GM21390 (cell line): Measurements from ENCODE around the gene POFUT2.

Experiments
- ATAC-seq: cut with Tn5 transposase; IDR thresholded peaks from one replicate; pipeline ENCODE4 v1.9.1; 2021; ENCODE audit not compliant: unreplicated experiment

POFUT2 gene

DNA sequence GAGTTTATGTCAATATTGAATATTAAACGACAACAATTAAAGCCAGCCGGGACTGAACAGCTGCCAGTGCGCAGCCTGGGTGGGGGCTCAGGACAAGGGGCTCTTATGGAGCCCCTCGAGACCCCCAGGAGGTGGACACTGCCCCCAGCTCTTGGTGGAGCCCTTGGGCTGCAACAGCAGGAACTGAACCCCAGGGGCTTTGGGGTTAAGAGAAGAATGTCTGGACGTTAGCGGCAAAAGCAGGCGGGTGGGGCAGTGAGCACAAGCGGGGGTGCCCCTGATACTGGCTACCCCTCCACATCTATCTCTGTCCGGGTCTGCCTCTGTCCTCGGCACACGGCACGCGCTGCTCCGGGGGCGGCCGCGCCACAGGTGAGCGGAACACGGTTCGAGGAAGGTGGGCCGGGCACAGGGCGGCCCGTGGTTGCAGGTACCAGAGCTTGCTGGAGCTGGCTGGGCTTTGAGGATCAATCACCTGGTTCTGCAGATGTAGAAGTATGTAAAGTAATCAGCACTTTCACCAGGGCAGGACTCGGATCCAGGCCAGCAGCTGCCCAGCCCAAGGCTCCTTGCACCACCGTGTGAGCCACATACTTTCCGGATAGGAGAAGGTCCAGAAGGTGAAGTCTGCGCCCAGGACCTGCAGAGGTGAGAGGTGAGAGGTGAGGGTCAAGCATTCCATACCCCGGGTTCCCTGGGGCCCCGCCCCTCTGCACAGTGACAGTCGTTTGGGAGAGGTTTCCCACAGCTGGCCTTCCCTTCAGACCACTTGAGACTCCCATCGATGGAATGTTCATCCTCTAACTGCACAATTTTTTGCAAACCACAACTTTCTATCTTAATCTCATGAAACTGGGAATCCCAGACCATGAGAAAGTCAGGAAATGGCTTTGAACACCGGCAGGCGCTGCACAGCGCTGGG is 12.4 kb upstream of the POFUT2 start:
- ATAC-seq, result no peak

DNA sequence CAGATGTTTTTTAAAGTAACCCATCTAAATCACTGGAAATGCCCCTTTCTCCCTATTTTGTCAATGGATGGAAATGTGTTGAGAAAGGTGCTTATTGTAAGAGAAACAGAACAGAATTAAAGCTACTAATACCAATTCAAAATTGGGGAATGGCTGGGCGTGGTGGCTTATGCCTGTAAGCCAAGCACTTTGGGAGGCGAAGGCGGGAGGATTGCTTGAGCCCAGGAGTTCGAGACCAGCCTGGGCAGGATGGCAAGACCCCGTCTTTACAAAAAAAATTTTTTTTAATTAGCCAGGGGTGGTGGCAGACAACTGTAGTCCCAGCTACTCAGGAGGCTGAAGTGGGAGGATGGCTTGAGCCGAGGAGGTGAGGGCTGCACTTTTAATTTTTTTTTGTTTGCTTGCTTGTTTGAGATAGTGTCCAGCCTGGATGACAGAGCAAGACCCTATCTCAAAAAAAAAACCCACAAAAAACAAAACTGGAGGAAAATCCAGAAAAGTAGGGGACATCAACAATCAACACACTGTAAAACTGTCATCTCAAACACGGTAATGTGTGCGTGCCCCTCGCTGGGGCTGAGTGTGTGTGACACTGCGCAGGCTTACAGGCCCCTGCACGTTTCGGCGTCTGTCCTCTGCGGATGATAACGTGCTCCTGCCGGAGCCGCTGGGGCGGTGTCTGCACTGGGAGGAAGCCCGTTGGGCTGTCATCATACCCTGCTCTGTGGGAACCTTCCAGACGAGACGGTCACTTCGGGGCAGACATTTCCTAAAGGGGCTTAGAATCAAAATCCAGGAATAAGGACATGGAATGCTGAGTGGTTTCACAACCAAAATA is 11.6 kb upstream of the POFUT2 start:
- ATAC-seq, result no peak

DNA sequence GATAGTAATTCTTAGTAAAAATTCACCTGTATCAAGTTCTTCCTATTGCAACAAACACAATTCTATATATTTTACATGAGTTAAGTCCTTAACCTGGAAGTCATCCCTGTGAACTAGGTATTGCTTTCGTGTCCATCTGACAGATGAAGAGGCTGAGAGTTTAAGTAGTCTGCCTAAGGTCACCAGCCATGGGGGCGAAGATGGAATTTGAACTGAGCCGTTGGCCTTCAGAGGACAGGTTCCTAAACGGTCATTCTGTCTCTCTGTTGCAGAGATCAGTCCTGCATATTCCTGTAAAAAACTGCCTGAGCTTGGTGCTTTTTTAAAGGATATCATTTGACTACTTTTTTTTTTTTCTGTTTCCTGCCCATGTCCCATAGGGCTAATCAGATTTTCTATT is 10.2 kb upstream of the POFUT2 start:
- ATAC-seq, result no peak

DNA sequence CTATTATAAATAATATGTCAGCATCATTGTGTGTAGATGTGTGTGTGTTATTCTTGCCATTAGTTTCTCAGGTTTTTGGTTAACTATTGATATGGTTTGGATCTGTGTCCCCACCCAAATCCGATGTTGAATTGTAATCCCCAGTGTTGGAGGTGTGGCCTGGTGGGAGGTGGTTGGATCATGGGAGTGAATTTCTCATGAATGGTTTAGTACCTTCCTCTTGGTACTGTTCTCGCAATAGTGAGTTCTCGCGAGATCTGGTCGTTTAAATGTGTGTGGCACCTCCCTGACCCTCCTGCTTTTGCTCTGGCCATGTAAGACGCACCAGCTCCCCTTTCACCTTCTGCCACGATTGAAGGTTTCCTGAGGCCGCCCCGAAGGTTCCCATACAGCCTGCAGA is 9.6 kb upstream of the POFUT2 start:
- ATAC-seq, result no peak

DNA sequence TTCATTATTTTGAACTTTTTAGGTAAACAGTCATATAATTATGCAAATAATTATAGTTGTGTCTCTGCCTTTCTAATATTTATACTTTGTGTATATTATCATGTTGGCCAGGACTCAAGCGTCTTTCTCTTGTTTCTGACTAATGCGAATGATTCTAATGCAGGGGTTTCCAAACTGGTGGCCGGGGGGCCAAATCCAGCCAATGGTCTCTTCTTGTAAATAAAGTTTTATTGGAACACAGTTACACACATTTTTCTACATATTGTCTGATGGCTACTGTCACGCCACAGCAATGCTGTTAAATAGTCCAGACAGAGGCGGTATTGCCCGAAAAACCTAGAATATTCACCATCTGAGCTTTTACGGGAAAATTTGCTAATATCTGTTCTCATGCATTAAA is 8.9 kb upstream of the POFUT2 start:
- ATAC-seq, result no peak

DNA sequence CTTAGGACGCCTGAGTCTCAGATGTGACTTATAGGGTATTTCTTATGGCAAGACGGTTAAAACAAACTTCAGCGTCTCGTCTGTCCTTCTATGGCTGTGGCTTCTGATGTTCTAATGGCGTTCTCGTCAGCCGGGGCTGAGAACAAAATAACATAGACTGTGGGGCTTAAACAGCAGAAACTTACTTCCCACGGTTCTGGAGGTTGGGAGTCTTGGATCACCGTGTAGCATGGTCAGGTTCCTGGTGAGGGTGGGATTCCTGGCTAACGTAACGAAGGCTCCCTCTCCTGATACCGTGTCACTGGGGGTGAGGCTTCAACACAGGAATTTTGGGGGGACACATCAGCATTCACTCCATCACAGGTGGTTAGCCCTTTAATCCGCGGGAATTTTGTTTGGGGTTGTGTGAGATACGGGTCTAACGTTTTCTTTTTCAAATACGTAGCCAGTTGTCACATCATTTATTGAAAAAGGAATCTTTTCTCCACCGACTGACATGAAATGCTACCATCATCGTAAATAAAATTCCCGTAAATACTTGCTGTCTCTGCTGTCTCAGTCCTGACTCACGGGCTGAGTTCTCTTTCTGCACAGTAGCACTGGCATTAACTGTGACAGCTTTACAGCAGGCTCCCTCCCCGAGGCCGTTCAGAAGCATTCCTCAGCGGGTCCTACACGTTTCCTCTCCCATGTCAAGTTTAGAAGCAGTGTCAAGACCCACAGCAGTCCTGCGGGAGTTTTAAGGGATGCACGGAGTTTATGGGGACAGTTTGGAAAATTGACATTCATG is 8.1 kb upstream of the POFUT2 start:
- no peak for ATAC-seq

DNA sequence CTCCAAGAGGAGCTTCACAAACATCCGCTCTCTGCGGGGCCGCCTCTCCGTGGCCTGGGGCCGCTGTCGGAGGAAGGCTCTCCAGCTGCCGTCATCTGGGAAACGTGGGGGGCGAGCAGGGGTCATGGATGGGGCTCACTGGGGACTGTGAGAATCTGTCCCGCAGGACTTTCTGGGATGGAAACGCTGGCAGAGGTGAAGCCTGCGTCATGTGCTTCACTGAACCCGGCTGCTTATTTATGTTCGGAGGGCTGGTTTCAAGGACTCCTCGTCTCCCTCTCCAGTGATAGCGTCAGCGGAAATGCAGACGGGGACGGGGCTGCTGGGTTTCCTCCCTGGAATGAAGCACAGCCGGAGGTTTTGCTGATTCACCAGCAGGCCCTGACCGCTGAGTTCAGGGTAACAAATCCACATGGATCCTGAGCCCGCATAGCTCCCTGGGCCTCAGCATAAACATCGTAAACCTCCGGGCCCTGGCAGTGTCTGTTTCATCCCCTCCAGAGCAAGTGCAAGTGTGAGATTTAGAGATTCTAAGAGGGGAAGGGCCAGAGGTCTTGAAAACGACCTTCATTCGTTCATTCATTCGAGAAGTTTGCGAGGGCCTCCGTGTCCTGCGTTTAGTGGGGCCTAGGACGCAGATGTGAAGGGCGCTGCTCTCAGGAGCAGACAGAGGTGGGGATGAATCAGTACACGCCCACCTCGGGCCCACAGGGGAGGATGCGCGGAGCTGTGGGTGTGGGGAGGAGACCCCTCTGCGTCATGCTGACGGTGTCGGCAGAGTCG is 7.0 kb upstream of the POFUT2 start:
- ATAC-seq, result no peak

DNA sequence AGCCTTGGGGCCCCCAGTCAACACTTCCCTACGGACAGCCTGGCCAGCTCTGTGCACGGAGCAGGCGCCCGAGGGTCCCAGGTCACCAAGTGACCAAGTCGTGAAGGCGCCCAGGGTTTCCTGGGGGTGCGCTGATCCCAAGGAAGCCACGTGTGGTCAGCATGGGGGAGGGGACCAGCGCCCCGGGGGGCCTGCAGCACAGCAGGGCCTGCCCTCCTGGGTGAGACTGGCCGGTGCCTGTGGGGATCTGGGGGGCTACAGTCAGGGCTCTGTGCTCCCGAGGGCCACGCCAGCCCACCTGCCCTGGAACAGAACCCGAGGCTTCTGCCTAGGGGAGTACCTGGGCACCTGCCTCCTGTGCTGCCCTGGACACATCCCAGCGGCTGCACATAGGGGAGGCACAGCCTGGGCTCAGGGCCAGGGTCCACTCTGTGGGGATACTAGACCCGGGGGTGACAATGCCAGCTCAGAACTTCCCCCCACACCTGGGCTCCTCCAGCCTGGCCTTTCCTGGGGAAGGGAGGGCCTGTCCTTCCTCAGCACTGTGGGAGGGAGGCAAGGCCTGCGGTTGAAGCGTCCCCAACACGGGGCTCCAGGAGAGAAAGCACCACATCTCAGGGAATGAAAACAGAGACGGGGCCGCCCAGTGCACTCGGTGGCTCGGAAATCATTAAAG is 6.2 kb upstream of the POFUT2 start:
- ATAC-seq, result no peak

DNA sequence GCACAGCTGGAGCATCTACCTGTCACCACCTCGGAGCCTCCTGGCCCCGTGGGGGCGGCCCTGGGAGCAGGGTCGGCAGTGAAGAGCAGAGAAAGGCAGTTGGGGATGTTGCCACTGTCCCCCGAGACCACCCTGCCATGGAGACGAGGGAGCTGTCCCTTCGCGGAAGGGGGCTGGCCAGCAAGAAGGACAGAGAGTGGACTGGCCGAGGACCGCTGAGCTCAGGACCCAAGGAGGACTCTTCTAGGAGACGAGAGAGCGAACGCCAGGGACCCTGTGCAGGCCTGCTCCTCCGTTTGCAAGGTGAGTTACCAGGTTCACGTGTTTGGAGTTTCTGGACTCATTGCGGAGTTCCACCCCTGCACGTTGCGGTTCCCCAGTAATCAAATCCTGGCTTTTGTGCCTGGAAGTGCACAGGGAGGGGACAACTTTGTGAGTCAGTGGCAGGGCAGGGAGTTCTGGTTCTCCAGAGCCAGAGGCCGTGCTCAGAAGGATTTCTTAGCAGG is 5.6 kb upstream of the POFUT2 start:
- ATAC-seq, result no peak

DNA sequence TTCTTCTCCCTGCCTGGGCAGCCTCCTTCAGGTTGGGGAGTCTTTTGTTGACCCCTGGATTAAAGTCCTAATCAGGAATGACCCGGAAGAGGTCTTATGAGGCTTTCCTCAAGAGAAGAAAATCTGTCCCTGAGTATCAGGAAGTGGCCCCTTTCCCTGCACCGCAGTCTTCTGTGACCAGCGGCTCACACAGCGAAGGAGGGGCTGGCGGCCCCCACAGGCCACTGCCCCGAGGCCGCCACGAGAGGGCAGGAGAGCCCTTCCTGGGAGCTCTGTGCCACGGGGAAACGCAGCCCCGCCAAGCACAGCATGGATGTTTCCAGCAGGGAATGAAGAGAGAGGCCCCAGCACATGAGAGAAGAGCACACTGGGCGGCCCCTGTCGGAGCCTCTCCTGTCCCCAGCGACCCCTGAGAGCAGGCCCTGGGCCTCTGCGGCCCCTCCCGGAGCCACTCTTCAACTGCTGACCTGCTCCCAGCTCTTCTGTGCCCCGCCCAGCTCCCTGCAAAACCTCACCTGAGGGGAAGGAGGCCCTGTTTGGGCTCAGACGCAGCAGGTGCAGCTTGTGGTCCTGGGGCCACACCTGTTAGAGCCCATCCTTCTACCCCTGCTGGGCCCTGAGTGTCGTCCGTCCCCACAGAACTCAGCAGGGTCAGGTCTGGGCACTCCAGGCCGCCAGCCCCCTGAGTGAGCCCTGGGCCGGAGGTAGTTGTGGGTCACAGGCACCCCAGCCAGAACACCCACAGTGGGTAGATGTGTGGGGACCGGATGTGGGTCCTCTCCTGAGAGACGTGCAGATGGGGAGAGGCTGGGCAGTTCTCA is 4.9 kb upstream of the POFUT2 start:
- no peak for ATAC-seq

DNA sequence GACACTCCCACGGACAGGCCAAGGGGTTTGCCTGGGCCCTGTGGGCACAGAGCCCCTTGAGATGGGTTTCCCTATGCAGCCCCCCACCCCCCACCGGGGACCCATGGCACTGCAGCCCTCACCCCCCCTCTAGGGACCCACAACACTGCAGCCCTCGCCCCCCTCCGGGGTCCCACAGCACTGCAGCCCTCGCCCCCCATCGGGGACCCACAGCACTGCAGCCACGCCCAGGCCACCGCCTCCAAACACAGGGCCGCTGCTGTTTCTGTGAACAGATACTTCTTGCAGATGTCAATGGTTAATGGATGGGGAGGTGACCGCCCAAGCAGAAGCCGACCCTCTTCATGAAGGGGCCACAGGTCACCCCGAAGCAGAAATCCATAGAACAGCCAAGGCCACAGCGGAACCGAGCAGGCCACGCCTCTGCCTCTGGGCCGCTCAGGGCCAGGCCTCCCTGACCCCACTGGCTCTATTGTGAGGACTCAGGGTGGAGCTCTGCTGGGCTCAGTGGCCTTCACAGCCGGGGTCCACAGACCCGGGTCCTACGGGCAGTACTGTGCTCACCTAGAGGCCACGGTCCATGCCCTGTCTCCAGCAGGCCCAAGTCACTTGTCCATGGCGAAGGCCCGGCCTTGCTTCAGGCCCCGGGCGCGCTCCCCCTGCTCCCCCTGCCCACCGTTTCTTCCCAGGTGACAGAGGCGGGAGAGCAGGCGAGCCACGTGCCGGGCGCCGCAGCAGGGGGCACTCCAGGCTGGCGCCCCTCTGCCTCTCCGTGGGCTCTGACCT is 4.1 kb upstream of the POFUT2 start:
- ATAC-seq, result no peak

DNA sequence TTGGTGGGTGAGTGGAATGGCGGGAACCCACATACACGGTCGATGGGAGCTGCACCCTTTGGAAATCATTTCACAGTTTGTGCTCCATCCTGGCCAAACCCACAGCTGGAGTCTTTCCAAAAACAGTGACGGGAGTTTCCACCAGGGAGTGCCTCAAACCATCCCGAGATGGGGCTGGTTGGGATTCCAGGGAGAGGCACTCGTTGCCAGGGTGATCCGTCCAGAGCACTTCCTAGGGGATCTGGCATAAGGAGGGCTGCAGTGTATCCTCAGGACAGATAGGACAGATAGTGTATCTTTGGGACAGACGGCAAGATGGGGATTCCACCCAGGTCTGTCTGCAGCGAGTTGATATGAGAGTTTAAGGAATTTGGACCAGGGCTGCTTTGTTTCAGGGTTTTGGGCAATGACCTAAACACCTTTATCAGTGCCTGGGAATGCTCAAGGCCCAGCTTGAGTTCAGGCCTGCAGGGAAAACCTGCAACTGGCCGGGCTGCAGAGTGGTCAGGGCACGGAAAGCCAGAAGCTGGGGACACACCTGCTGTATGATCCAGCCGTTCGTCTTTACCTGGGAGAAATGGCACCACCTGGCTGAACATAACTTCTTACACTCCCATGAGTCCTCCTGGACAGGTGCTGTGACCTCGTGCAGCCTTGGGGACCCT is 3.4 kb upstream of the POFUT2 start:
- ATAC-seq, result no peak

DNA sequence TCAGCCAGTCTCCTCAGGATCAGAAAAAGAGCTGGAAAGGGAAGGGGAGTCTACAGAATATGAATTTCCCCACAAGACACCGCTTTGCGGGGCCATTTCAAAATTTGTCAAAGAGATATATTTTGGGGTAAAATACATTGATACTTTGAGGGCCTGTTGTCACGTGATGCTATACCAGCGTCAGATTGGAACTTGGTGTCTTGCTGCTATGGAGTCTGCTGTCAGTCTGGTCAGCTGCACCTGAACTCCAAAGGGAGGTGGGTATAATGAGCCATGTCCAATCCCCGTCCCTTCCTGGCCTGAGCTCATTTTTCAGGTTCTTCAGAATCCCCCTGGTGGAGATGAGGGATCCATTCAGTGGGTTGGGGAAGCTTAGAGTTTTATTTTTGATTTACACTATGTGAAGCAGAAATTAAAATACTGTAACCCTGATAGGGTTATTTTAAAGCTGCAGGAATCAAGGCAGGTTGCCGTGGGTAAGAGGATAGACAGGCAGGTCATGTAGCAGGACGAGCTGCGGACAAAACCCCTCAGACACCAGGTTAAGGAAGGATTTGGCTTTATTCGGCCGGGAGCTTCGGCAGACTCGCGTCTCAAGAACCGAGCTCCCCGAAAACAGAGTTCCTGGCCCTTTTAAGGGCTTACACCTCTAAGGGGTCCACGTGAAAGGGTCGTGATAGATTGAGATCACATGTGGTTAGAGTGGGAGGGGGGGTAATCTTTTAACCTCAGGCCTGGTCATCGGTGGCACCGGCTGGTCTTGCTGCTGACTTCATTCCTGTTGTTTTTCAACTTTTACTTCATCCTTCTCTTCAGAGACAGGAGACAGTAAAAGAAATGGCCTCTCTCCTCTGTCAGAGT is 2.2 kb upstream of the POFUT2 start:
- ATAC-seq, result no peak

DNA sequence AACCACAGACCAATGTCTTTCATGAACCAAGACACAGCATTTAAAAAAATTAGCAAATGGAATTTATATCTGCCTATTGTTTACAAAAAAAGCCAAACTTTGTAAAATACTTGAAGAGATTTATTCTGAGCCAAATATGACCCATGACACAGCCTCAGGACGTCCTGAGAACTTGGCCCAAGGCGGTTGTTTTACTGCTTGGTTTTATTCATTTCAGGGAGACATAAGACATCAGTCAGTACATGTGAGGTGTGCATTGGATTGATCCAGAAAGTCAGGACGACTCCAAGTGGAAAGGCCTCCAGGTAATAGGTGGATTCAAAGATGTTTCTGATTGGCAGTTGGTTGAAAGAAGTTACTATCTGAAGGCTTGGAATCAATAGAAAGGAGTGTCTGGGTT is 1.4 kb upstream of the POFUT2 start:
- ATAC-seq, result no peak

DNA sequence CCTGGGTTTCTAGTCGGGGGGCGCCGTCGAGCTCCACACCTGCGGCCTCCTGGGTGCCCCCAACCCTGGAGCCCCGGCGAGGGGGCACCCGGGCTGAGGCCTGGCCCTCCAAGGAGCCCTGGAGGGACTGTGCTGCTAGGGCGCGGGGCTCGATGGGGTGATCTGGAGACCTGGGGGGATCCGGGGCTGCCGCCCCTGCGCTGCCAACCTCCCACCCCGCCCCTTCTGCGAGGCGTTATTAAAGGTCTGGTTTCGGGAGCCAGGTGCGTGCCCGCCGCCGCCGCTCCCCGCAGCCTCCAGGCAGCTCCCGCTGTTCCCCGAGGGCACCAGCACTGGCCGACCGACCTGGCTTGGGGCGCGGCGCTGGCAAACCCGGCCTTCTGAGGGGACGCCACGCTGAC is 746 bp upstream of the POFUT2 start:
- ATAC-seq, result no peak

DNA sequence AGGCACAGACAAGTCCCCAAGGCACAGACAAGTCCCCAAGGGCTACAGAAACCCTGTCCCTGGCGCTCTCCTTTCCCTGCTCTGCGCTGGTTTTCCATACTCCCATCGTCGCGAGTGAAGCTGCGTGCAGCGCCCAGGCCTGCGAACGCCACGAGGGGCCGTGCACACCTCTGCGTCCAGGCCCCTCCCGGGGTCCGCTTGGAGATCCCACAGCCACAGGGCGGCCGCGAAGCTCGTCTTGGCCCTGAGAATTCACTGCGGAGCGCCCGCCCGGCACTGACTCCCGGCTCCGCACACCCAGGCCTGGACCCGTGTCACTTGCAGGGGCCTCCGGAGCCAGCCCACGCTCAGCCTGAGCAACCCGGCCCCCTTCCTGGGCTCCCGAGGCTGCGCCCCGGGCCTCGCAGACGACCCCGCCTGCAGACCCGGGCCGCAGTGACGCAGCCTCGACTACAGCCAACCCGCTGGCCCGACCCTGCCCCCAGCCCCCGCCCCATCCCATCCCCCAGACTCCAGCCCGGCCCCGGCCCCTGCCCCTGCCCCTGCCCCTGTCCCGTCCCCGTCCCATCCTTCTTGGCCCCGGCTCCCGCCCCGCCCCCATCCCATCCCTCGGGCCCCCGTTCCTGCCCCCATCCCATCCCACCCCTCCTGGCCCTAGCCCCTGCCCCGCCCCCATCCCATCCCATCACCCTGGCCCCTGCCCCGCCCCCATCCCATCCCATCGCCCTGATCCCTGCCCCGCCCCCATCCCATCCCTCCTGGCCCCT is 841 bp downstream of the POFUT2 start:
- ATAC-seq, result no peak
